ENCODE data around the gene MYB. TPM values are rescaled to one million over a fixed set of nuclear protein-coding genes. Genes with fewer than 3 reads are reported as not detected.

The MYB gene
- total RNA-seq, 1 donor from 2014 or later: 2.0 TPM

DNA sequence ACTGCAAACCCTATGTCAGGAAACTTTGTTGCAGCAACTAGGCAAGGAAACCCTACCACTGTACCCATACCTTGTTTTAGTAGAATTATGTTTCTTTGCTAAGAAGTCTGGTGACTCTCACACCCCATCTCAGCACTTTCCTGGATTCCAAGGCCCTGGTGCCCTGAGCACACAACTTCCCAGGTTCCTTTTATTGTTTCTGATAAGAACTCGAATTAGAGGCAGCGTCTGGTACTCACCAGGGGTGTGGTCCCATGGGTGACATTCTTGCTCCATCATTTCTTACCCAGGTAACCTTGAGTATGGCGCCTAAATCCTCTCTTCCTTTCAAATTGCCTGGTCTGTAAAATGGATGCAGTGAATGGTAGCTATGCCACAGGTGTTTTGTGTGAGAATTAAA lies 34.1 kb downstream of the MYB start:
- Histone ChIP-seq H3K4me1 (peaks cover 6% of the 10 kb centered on the region), H3K4me3 (no peak overlapping the region), H3K27ac (no peak overlapping the region), H3K36me3 (no peaks in the 10 kb centered on the region), H3K9me3 (no peaks in the 10 kb centered on the region), H3K27me3 (no peaks in the 10 kb centered on the region)
- intact Hi-C loops (cut with DNase I): no loop called here
- no peak for ATAC-seq
- TF ChIP-seq, protein P1, sequence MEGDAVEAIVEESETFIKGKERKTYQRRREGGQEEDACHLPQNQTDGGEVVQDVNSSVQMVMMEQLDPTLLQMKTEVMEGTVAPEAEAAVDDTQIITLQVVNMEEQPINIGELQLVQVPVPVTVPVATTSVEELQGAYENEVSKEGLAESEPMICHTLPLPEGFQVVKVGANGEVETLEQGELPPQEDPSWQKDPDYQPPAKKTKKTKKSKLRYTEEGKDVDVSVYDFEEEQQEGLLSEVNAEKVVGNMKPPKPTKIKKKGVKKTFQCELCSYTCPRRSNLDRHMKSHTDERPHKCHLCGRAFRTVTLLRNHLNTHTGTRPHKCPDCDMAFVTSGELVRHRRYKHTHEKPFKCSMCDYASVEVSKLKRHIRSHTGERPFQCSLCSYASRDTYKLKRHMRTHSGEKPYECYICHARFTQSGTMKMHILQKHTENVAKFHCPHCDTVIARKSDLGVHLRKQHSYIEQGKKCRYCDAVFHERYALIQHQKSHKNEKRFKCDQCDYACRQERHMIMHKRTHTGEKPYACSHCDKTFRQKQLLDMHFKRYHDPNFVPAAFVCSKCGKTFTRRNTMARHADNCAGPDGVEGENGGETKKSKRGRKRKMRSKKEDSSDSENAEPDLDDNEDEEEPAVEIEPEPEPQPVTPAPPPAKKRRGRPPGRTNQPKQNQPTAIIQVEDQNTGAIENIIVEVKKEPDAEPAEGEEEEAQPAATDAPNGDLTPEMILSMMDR (IDR thresholded peaks at IDR 0.05): no peak
- no peak for DNase-seq

DNA sequence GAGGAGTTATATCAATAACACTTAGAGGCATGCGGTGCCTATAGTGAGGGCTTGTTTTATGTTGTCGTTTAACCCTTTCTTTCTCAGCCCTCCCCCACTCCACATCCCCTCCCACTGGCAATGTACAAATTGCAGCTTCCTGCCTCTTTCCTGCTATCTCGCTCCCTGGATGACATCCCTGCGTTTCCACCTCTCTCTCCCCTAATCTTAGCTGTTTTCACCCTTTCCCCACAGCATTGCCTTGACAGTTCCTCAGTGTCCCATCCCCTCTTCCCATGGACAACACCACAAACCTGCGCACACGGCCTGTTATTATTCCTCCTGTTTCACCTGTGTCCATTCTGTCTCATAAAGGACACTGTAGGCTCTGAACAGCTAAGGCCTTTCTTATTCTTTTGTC lies 34.5 kb downstream of the MYB start:
- no peak overlapping the region for H3K27ac ChIP-seq
- no peaks in the 10 kb centered on the region for H3K27me3 ChIP-seq
- no peak for ATAC-seq
- peaks cover 6% of the 10 kb centered on the region for H3K4me1 ChIP-seq
- TF ChIP-seq, protein P1 (IDR thresholded peaks at IDR 0.05): no peak
- no peaks in the 10 kb centered on the region for H3K9me3 ChIP-seq
- no peak overlapping the region for H3K4me3 ChIP-seq
- intact Hi-C loops (cut with DNase I): no loop called here
- H3K36me3 ChIP-seq: no peaks in the 10 kb centered on the region
- no peak for DNase-seq

DNA sequence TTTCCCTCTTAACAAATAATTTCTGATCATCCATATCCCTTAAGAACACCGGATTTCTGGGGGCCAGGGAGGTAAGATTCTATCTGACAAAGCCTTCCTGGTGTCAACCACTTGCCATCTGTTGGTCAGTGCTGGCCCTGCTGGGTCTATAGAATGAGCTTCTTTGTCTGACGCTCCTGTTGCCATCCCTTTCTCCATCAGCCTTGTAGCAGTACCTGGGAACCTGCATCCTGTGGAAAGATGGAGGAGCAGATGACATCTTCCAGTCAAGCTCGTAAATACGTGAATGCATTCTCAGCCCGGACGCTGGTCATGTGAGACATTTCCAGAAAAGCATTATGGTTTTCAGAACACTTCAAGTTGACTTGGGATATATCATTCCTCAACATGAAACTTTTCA lies 36.6 kb downstream of the MYB start:
- TF ChIP-seq, protein P1 (IDR thresholded peaks at IDR 0.05): no peak
- no peaks in the 10 kb centered on the region for H3K9me3 ChIP-seq
- H3K27me3 ChIP-seq: no peaks in the 10 kb centered on the region
- H3K4me3 ChIP-seq: no peak overlapping the region
- H3K27ac ChIP-seq: no peak overlapping the region
- ATAC-seq (no peak), DNase-seq (no peak)
- H3K4me1 ChIP-seq: peaks cover 1% of the 10 kb centered on the region
- no peaks in the 10 kb centered on the region for H3K36me3 ChIP-seq
- intact Hi-C loops (cut with DNase I): no loop called here

DNA sequence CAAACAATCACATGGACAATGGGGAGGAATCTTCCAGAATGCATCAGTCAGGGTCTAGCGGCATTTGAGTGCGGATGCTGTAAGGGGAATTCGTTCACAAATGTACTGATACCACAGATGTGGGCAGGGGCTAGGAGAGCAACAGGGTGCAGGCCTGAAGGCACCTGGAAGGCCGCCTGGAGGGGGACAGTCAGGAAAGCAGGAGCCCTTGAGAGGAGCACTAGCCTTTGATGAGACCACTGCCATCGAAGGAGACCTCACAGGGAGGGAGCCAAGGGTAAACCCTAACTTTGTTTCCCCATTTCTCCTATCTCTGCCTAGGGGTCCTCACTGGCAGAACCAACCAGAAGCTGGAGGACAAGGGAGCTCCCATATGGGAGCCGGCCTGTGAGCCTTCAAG lies 38.2 kb downstream of the MYB start:
- H3K27me3 ChIP-seq: no peaks in the 10 kb centered on the region
- H3K27ac ChIP-seq: no peak overlapping the region
- H3K9me3 ChIP-seq: no peaks in the 10 kb centered on the region
- no peak for ATAC-seq
- no peaks in the 10 kb centered on the region for H3K36me3 ChIP-seq
- TF ChIP-seq, protein P1 (IDR thresholded peaks at IDR 0.05): no peak
- no peaks in the 10 kb centered on the region for H3K4me1 ChIP-seq
- no peak overlapping the region for H3K4me3 ChIP-seq
- no peak for DNase-seq
- intact Hi-C loops (cut with DNase I): no loop called here

DNA sequence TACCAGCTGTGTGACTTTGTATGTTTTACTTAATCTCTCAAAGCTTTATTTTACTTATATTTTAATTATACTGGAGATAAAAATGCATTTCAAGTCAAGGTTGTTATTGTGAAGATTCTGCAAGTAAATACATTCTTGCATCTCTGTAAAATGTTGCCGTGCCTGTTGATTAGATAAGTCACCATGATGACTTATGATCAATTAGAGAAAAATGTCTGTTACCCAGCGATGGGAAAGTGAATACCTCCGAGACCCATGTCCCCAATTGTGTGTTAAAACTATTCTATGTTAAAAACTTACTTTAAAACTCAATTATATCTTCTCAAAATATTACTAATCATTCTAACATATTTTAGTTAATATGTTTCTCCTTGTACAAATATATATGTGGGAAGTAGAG lies 39.9 kb downstream of the MYB start:
- intact Hi-C loops (cut with DNase I): no loop called here
- no peak for ATAC-seq
- no peak for DNase-seq
- Histone ChIP-seq H3K36me3 (no peaks in the 10 kb centered on the region), H3K4me3 (no peak overlapping the region), H3K4me1 (no peaks in the 10 kb centered on the region), H3K27me3 (no peaks in the 10 kb centered on the region), H3K27ac (no peak overlapping the region), H3K9me3 (no peaks in the 10 kb centered on the region)
- TF ChIP-seq, protein P1 (IDR thresholded peaks at IDR 0.05): no peak

DNA sequence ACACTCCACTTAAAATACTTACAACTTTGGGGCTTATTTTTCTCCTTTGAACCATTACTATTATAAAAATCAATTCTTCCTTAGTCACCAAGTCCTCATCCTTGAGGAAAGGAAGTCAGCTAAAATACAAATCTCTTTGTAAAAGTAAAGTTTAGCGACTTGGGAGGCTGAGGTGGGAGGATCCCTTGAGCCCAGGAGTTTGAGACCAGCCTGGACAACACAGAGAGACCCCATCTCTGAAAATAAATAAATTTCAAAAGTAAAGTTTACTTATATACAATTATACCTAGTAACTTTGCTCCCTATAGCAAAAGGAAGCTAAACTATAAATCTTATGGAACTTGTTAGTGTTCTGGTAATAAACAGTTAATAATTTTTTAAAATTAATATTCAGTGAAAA lies 40.4 kb downstream of the MYB start:
- H3K36me3 ChIP-seq: no peaks in the 10 kb centered on the region
- ATAC-seq: no peak
- intact Hi-C loops (cut with DNase I): no loop called here

More for the DNA sequence above, 40.4 kb downstream of the MYB start:
- Histone ChIP-seq H3K4me3 (no peak overlapping the region), H3K4me1 (no peaks in the 10 kb centered on the region), H3K27me3 (no peaks in the 10 kb centered on the region), H3K9me3 (no peaks in the 10 kb centered on the region), H3K27ac (no peak overlapping the region)
- DNase-seq: no peak
- TF ChIP-seq, protein P1 (IDR thresholded peaks at IDR 0.05): no peak

Measured in upper lobe of right lung (tissue), 1 donor.